Activated CD8-positive, alpha-beta T cell treated with anti-CD3 and anti-CD28 coated beads for 36 hours (primary cell): Measurements from ENCODE around the gene LIPC. TPM values are rescaled to one million over a fixed set of nuclear protein-coding genes. Genes with fewer than 3 reads are reported as not detected.
A peak's percentile ranks its signal among the peaks of the same experiment; 100 is the strongest.

Source experiments
- ATAC-seq: fragments of 200-7000 bp; cut with Tn5 transposase; one replicate; pipeline ENCODE4 v1.10.0; 2021; ENCODE audit warnings: mild to moderate bottlenecking, moderate library complexity
- CTCF ChIA-PET: fragments of 350-600 bp; sonication (Branson Sonifier 250); formaldehyde crosslinking; loops from one replicate; lab custom pipeline; 2021; ENCODE audit warnings: antibody characterized with exemption; lab: Charles Lee
- POLR2A ChIA-PET: fragments of 350-600 bp; sonication (Branson Sonifier 250); formaldehyde crosslinking; loops from one replicate; lab custom pipeline; 2021; ENCODE audit warnings: antibody characterized with exemption; lab: Charles Lee
- DNase-seq: peaks from one replicate; pipeline ENCODE4 v3.0.0-alpha.2; 2020
- H3K27ac Mint-ChIP-seq: one replicate; pipeline ENCODE4 v1.8.0; 2021; ENCODE audit warnings: mild to moderate bottlenecking, mixed read lengths
- H3K27me3 Mint-ChIP-seq: one replicate; pipeline ENCODE4 v1.8.0; 2021; ENCODE audit warnings: mixed read lengths
- H3K36me3 Mint-ChIP-seq: one replicate; pipeline ENCODE4 v1.8.0; 2021; ENCODE audit warnings: low read depth, mixed read lengths
- H3K4me1 Mint-ChIP-seq: one replicate; pipeline ENCODE4 v1.8.0; 2021; ENCODE audit warnings: low read depth, mixed read lengths
- H3K4me3 Mint-ChIP-seq: one replicate; pipeline ENCODE4 v1.8.0; 2021; ENCODE audit warnings: mild to moderate bottlenecking, moderate library complexity, mixed read lengths
- H3K9me3 Mint-ChIP-seq: one replicate; pipeline ENCODE4 v1.8.0; 2021; ENCODE audit warnings: mixed read lengths
- CTCF ChIP-seq: fragments of 200-600 bp; IDR thresholded peaks from one replicate; pipeline ENCODE4 v1.8.0; 2022; ENCODE audit warnings: antibody characterized with exemption, mild to moderate bottlenecking
- intact Hi-C: fragments of 100-400 bp; cut with micrococcal nuclease; formaldehyde crosslinking; loops from one replicate; pipeline ENCODE4 v1.10.0; 2022
- total RNA-seq, 2 experiments: library from RNA; stranded (reverse); gene quantifications; one replicate each; pipeline ENCODE4 v1.2.3, GENCODE V29; 2021

The LIPC gene
- total RNA-seq, 2 experiments from 2014 or later: 1.0 to 1.2 TPM

- intact Hi-C loops: loop anchor here (1.0 kb wide), 1 partner anchor 94 kb away; no protein-coding TSS in a partner anchor
Measured at GRCh38 chr15:58457466-58457965, 25.7 kb downstream of the LIPC start.

GRCh38 chr15:58458076-58458475, 26.3 kb downstream of the LIPC start:
- no peak for ATAC-seq
- Mint-ChIP-seq H3K27ac (peak overlapping the region; percentile 84), H3K36me3 (peaks cover 7% of the 10 kb centered on the region), H3K9me3 (no peaks in the 10 kb centered on the region), H3K4me1 (peaks cover 81% of the 10 kb centered on the region), H3K4me3 (no peak overlapping the region), H3K27me3 (no peaks in the 10 kb centered on the region)
- ChIA-PET POLR2A (interaction anchor here (1.1 to 3.7 kb wide), 5 partner anchors 10 to 77 kb away, joined by 3 to 16 read pairs (median 8); no protein-coding TSS in a partner anchor), CTCF (interaction anchor here (0.9 to 1.6 kb wide), 3 partner anchors 11 to 188 kb away, joined by 3 to 5 read pairs (median 3); no protein-coding TSS in a partner anchor)
- DNase-seq: peak; percentile 62
- intact Hi-C loops: no loop called here
- no peak for TF ChIP-seq CTCF

More at GRCh38 chr15:58457466-58457965, 25.7 kb downstream of the LIPC start:
- ChIA-PET POLR2A (interaction anchor here (1.1 to 3.7 kb wide), 5 partner anchors 10 to 76 kb away, joined by 3 to 16 read pairs (median 8); no protein-coding TSS in a partner anchor), CTCF (interaction anchor here (0.9 to 1.6 kb wide), 3 partner anchors 11 to 188 kb away, joined by 3 to 5 read pairs (median 3); no protein-coding TSS in a partner anchor)
- DNase-seq (peak; percentile 79), ATAC-seq (peak; percentile 72)
- Mint-ChIP-seq H3K36me3 (peaks cover 8% of the 10 kb centered on the region), H3K4me1 (peaks cover 78% of the 10 kb centered on the region), H3K4me3 (no peak overlapping the region), H3K27me3 (no peaks in the 10 kb centered on the region), H3K9me3 (no peaks in the 10 kb centered on the region), H3K27ac (peak overlapping the region; percentile 84)
- TF ChIP-seq CTCF: no peak

GRCh38 chr15:58459045-58459444, 27.3 kb downstream of the LIPC start:
- ATAC-seq (no peak), DNase-seq (no peak)
- peaks cover 82% of the 10 kb centered on the region for H3K4me1 Mint-ChIP-seq
- intact Hi-C loops: no loop called here
- H3K36me3 Mint-ChIP-seq: peaks cover 3% of the 10 kb centered on the region
- TF ChIP-seq CTCF: no peak
- peak overlapping the region; percentile 84 for H3K27ac Mint-ChIP-seq
- no peaks in the 10 kb centered on the region for H3K9me3 Mint-ChIP-seq
- H3K27me3 Mint-ChIP-seq: no peaks in the 10 kb centered on the region
- POLR2A ChIA-PET: interaction anchor here (2.5 to 3.7 kb wide), 3 partner anchors 9 to 15 kb away, joined by 8 to 16 read pairs (median 9); no protein-coding TSS in a partner anchor
- CTCF ChIA-PET: interaction anchor here (1.1 kb wide), 1 partner anchor 12 kb away, joined by 3 read pairs; no protein-coding TSS in a partner anchor
- H3K4me3 Mint-ChIP-seq: no peak overlapping the region

- ChIA-PET POLR2A (interaction anchor here (2.9 to 3.7 kb wide), 2 partner anchors 8 to 14 kb away, joined by 9 to 16 read pairs; no protein-coding TSS in a partner anchor), CTCF (interaction anchor here (1.1 kb wide), 1 partner anchor 12 kb away, joined by 3 read pairs; no protein-coding TSS in a partner anchor)
- peaks cover 82% of the 10 kb centered on the region for H3K4me1 Mint-ChIP-seq
- ATAC-seq (no peak), DNase-seq (no peak)
- no peaks in the 10 kb centered on the region for H3K9me3 Mint-ChIP-seq
- no peak overlapping the region for H3K4me3 Mint-ChIP-seq
- intact Hi-C loops: no loop called here
- H3K36me3 Mint-ChIP-seq: peaks cover 3% of the 10 kb centered on the region
- peak overlapping the region; percentile 51 for H3K27ac Mint-ChIP-seq
- TF ChIP-seq CTCF: no peak
- H3K27me3 Mint-ChIP-seq: no peaks in the 10 kb centered on the region
Measured at GRCh38 chr15:58459560-58459959, 27.8 kb downstream of the LIPC start.
